Stomach (tissue), 4 donors: ENCODE data around the gene ANKRD34A.

Experiments
- CTCF ChIP-seq, 7 experiments: fragments of 450-650 bp in 4 of 7; fragments of 200-600 bp in 3 of 7; sonication (generic) in 3 of 7; IDR thresholded peaks; one replicate each; pipeline ENCODE4 v1.5.1; 2016 to 2019; ENCODE audit warnings: antibody characterized with exemption in 7 of 7, control low read depth in 2 of 7, mild to moderate bottlenecking in 1 of 7
- EP300 ChIP-seq: sonication (generic); formaldehyde crosslinking; IDR thresholded peaks from one replicate; pipeline ENCODE4 v1.6.1; 2017; ENCODE audit warnings: antibody characterized with exemption
- POLR2A ChIP-seq, 4 donors: fragments of 450-650 bp; IDR thresholded peaks; one replicate each; pipeline ENCODE4 v1.6.1; 2016; ENCODE audit warnings: antibody characterized with exemption in 4 of 4, control low read depth in 2 of 4, mild to moderate bottlenecking in 1 of 4, moderate library complexity in 1 of 4
- POLR2AphosphoS5 ChIP-seq, 3 donors: sonication (generic); formaldehyde crosslinking; IDR thresholded peaks; one replicate each; pipeline ENCODE4 v1.6.1; 2016; ENCODE audit warnings: antibody characterized with exemption in 3 of 3

GRCh38 chr1:145983206-145983675 lies 18.9 kb upstream of the ANKRD34A start:
- no peak for TF ChIP-seq CTCF (IDR thresholded peaks at IDR 0.05)
- TF ChIP-seq POLR2A (IDR thresholded peaks at IDR 0.05): no peak
- TF ChIP-seq POLR2AphosphoS5 (IDR thresholded peaks at IDR 0.05): peak; percentile 37 to 88 (median 67)
- TF ChIP-seq EP300: no peak
